H1 (cell line): ENCODE results near the gene DYRK1A. TPM values are rescaled to one million over a fixed set of nuclear protein-coding genes. Genes with fewer than 3 reads are reported as not detected.

Source experiments
- CREB1 ChIP-seq: IDR thresholded peaks from 2 replicates; pipeline ENCODE4 v1.6.1; 2012; ENCODE audit warnings: inconsistent platforms
- FOSL1 ChIP-seq: IDR thresholded peaks from 2 replicates; pipeline ENCODE4 v1.6.1; 2011; ENCODE audit warnings: mild to moderate bottlenecking, low read depth, low read length, moderate library complexity; ENCODE audit not compliant: insufficient read depth
- SIRT6 ChIP-seq: IDR thresholded peaks from one replicate; pipeline ENCODE4 v1.7.1; 2012; ENCODE audit warnings: low read length, inconsistent platforms
- TAF7 ChIP-seq: optimal IDR thresholded peaks from 2 replicates; pipeline ENCODE3; 2011; ENCODE audit warnings: low read depth, mild to moderate bottlenecking, inconsistent platforms, low read length, moderate library complexity, borderline replicate concordance
- TEAD4 ChIP-seq: IDR thresholded peaks from 2 replicates; pipeline ENCODE4 v1.6.1; 2012; ENCODE audit warnings: low read depth, low read length, inconsistent platforms, mixed read lengths
- polyA plus RNA-seq, 7 experiments: library from polyadenylated mRNA; depleted of rRNA in 3 of 7; stranded (reverse) in 5 of 7; unstranded in 2 of 7; fragments of >200 nt in 5 of 7; fragments of 200-250 nt in 2 of 7; gene quantifications; 1 replicate in 5 of 7; 2 replicates in 1 of 7; 4 replicates in 1 of 7; pipeline versions ENCODE4 v1.2.1 to v1.2.3, GENCODE V29; 2011 to 2013; ENCODE audit warnings: missing spikeins in 2 of 7, mixed read lengths in 2 of 7
- total RNA-seq: library from RNA; stranded (reverse); fragmentation: NEBNext Ultra II Directional; extraction: Animal tissue kit (Norgen Biotek cat#: 25700); gene quantifications from 2 replicates; pipeline ENCODE4 v1.2.1, GENCODE V29; 2021
- TF ChIP-seq, protein P1 (sequence below): IDR thresholded peaks from 2 replicates; pipeline ENCODE4 v1.6.1; 2011; ENCODE audit warnings: low read depth, mild to moderate bottlenecking, low read length; ENCODE audit not compliant: insufficient read depth

Gene DYRK1A
- total and polyA plus RNA-seq, 2 of the 8 experiments (the other 6 are each of a cell fraction or from before 2014, with no cell fraction given): 61.1 to 62.2 TPM

DNA sequence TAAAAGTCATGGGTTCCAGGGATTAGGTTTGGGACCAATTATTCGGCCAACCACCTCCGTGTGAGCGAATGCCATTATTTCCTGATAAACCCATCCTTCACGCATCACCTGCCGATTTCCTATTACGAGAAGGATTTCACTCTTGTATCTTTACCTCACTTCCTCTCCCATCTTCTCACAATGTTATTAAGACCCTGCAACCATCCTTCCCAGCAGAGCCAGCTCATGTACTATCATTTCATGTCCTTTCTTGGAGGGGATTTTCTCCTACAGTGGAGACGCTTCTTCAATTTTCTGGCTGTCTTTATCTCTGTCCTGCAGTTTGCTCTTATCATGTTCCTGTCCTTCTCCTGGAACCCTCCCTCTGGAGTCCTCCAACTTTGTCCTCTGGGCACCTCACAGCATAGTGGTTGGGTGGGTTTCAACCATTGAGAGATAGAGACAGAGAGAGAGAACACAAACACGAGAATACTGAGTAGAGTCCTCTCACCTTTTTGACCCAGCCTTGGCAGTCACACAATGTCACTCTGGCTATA lies 192.2 kb downstream of the DYRK1A start (continued):
- TF ChIP-seq CREB1: no peak
- TF ChIP-seq TEAD4: no peak
- no peak for TF ChIP-seq SIRT6
- TF ChIP-seq, protein P1, sequence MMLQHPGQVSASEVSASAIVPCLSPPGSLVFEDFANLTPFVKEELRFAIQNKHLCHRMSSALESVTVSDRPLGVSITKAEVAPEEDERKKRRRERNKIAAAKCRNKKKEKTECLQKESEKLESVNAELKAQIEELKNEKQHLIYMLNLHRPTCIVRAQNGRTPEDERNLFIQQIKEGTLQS: no peak
- TF ChIP-seq FOSL1: no peak
- TF ChIP-seq TAF7: no peak
